Activated T-helper 1 cell treated with anti-CD3 and anti-CD28 coated beads, Interleukin-2, amount 50 U/mL, for 16 hours (primary cell): Measurements from ENCODE around the gene KIF3A.

Experiments
- DNase-seq, 2 donors: peaks; one replicate each; pipeline ENCODE4 v3.0.0-alpha.2; 2020; ENCODE audit warnings: low read depth in 1 of 2, low spot score in 1 of 2

Gene KIF3A

GRCh38 chr5:132663771-132664695, 73.3 kb downstream of the KIF3A start:
- no peak for DNase-seq

- no peak for DNase-seq
These were observed 74.2 kb downstream of the KIF3A start for GRCh38 chr5:132662925-132663770.

GRCh38 chr5:132662004-132662401, 75.3 kb downstream of the KIF3A start:
- no peak for DNase-seq

GRCh38 chr5:132661231-132662003, 75.9 kb downstream of the KIF3A start:
- DNase-seq = no peak

GRCh38 chr5:132659598-132660493, 77.5 kb downstream of the KIF3A start:
- no peak for DNase-seq

GRCh38 chr5:132658381-132659302, 78.7 kb downstream of the KIF3A start:
- no peak for DNase-seq

- DNase-seq = no peak
These were observed 79.5 kb downstream of the KIF3A start, which contains the start of gene IL13 for GRCh38 chr5:132657676-132658380. Gene IL13 (plus strand): TSS chr5:132658173. CDS start chr5:132658187, 14 bp downstream.

- DNase-seq = no peak
These were observed 80.5 kb downstream of the KIF3A start for GRCh38 chr5:132656774-132657355.

GRCh38 chr5:132655821-132656773, 81.2 kb downstream of the KIF3A start:
- no peak for DNase-seq

GRCh38 chr5:132653716-132654115, 83.6 kb downstream of the KIF3A start:
- no peak for DNase-seq

- no peak for DNase-seq
These were observed 85.4 kb downstream of the KIF3A start for GRCh38 chr5:132651838-132652469.

- no peak for DNase-seq
These were observed 89.0 kb downstream of the KIF3A start for GRCh38 chr5:132648355-132648754.

GRCh38 chr5:132647473-132647872, 89.9 kb downstream of the KIF3A start:
- DNase-seq = no peak

- no peak for DNase-seq
These were observed 90.6 kb downstream of the KIF3A start for GRCh38 chr5:132646583-132647266.

GRCh38 chr5:132644177-132644576, 93.2 kb downstream of the KIF3A start:
- no peak for DNase-seq
